DMS79 treated with DMSO at 0.1 percent for 48 hours (cell line): ENCODE data around the gene ADGRF1.
"Not testable (repeated sequence)": the region's sequence is repeated elsewhere in the genome, so short reads cannot be mapped to it uniquely, and the experiment has no call there.

Experiments used
- DNase-seq: peaks from one replicate; lab custom pipeline; 2025; lab: John Stamatoyannopoulos, UW

Gene ADGRF1

GRCh38 chr6:47061309-47062300 lies 19.5 kb upstream of the ADGRF1 start:
- no peak for DNase-seq

GRCh38 chr6:47059216-47059885 lies 17.2 kb upstream of the ADGRF1 start:
- DNase-seq = no peak

- no peak for DNase-seq
Observed at GRCh38 chr6:47057830-47058540, 15.9 kb upstream of the ADGRF1 start.

- no peak for DNase-seq
Observed at GRCh38 chr6:47056832-47057231, 14.7 kb upstream of the ADGRF1 start.

GRCh38 chr6:47054302-47054701 lies 12.2 kb upstream of the ADGRF1 start:
- DNase-seq = not testable (repeated sequence)

GRCh38 chr6:47048638-47049037 lies 6.5 kb upstream of the ADGRF1 start:
- no peak for DNase-seq

GRCh38 chr6:47047479-47048407 lies 5.6 kb upstream of the ADGRF1 start:
- peak; percentile 72 for DNase-seq

GRCh38 chr6:47047097-47047478 lies 5.0 kb upstream of the ADGRF1 start:
- no peak for DNase-seq

- DNase-seq = peak; percentile 25
Observed at GRCh38 chr6:47044397-47044796, 2.3 kb upstream of the ADGRF1 start.

GRCh38 chr6:47043286-47043685 lies 1.2 kb upstream of the ADGRF1 start:
- DNase-seq = no peak

GRCh38 chr6:47041741-47042140 lies 391 bp downstream of the ADGRF1 start:
- no peak for DNase-seq

GRCh38 chr6:47034926-47035325 lies 7.2 kb downstream of the ADGRF1 start:
- peak; percentile 92 for DNase-seq

- no peak for DNase-seq
Observed at GRCh38 chr6:47034421-47034820, 7.7 kb downstream of the ADGRF1 start.

- no peak for DNase-seq
Observed at GRCh38 chr6:47032974-47033765, 9.0 kb downstream of the ADGRF1 start.

GRCh38 chr6:47031656-47032055 lies 10.5 kb downstream of the ADGRF1 start:
- no peak for DNase-seq

- DNase-seq = no peak
Observed at GRCh38 chr6:47029865-47030561, 12.1 kb downstream of the ADGRF1 start.

- DNase-seq = no peak
Observed at GRCh38 chr6:47028835-47029360, 13.2 kb downstream of the ADGRF1 start.

- DNase-seq = no peak
Observed at GRCh38 chr6:47027315-47027714, 14.8 kb downstream of the ADGRF1 start.

GRCh38 chr6:47026679-47027078 lies 15.5 kb downstream of the ADGRF1 start:
- DNase-seq = no peak

GRCh38 chr6:47023573-47023972 lies 18.6 kb downstream of the ADGRF1 start:
- DNase-seq = no peak
